NCI-H1105 (cell line): Measurements from ENCODE around the gene CACNB2.
"Not testable (repeated sequence)": the region's sequence is repeated elsewhere in the genome, so short reads cannot be mapped to it uniquely, and the experiment has no call there.

ENCODE experiments used
- DNase-seq: peaks from one replicate; lab custom pipeline; 2025; lab: John Stamatoyannopoulos, UW

CACNB2 gene

DNA sequence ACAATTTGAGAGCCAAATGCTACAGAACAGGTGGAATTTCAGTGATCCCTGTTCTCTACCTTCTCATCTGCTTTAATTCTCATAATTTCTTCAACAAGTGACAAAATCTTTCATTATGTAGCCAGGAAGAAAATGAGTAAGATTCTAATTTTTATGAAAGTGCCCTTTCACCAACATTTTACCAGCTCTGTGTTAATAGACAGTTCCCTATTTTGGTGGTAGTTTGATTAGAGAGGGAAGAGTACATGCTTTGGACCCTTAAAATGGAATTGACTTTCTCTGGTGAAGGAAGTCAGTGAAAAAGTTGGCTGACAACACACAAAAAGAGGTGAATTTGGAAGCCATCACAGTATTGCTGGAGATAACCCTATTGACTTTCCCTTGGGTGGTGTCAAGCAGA, 61.7 kb downstream of the CACNB2 start:
- no peak for DNase-seq

- no peak for DNase-seq
These were observed 62.6 kb downstream of the CACNB2 start for GRCh38 chr10:18202680-18203460.

GRCh38 chr10:18203471-18203870, 63.2 kb downstream of the CACNB2 start:
- no peak for DNase-seq

- no peak for DNase-seq
These were observed 64.0 kb downstream of the CACNB2 start for GRCh38 chr10:18204039-18204835.

GRCh38 chr10:18205098-18205834, 65.0 kb downstream of the CACNB2 start:
- no peak for DNase-seq

GRCh38 chr10:18208186-18208585, 68.0 kb downstream of the CACNB2 start:
- DNase-seq: not testable (repeated sequence)

- DNase-seq: no peak
These were observed 69.0 kb downstream of the CACNB2 start for GRCh38 chr10:18209241-18209640.

GRCh38 chr10:18210711-18211110, 70.5 kb downstream of the CACNB2 start:
- DNase-seq: no peak

DNA sequence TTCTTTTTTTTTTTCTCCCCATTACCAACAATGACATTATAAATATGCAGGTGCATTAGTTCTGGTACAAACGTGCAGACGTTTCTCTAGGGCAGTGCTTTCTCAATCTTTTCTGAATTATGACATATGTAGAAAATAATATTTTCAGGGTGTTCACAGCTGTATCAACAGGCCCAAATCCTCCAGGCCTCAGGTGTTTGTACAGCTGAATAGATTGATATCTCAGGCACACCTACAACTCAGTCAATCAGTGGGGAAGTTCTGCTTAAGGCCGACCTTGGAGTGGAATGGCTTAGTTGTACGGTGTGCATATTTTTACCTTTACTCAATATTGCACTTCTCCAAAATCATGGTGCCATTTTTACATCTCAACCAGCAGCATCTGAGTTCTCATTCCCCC, 71.6 kb downstream of the CACNB2 start:
- no peak for DNase-seq

DNA sequence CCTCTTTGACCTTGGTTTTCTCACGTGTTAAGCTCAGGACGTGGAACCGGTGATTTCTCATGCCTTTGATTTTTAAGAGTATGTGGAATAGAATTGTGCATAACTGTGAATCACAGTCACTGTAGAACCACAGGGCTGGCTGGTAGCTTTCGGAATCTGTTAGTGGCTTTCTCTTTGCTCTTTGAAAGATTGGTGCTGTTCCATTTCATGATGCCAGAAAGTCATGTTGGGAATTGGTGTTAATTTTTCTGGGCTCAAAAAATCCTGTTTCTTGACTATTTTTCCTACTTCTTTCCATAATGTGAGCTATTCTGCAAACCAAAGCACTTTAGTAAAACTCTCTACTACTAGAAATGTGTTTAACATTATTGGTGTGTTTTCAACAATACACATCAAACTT, 73.0 kb downstream of the CACNB2 start:
- DNase-seq: no peak

GRCh38 chr10:18214691-18215563, 74.7 kb downstream of the CACNB2 start:
- DNase-seq: no peak

DNA sequence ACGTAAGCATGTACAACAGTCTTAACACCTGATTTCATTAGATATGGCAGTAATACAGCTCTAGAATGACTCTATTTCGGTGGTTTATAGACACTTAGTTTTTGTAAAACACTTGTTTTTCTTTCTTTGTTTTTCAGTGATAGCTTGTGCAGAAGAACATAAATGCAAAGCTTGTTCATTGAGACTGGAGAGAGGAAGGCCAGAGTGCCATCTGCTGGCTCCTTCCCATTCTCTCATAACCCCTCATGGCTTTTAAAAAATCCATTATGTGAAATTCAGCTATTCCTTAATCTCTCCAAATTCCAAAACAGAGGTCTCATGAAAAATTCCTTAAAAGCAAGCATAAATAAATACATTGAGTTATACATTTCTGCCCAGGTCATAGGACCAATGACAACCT, 76.3 kb downstream of the CACNB2 start:
- DNase-seq: no peak

DNA sequence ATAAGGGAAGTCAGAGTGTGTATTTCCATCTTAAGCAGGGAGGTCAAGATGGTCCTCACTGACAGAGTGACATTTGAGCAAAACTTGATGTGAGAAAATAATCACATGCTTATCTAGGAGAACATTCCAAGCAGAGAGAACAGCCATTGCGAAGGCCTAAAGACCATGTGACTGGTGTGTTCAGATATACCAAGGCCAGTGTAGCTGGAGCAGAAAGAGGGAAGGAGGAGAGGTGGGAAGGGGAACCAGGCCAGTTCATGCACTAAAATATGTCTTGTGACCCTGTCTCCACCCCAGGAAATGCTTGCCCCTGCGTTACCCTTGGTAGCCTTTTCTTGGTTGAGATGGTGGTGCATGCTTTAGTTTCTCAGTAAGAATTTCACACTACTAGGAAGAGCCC, 77.4 kb downstream of the CACNB2 start:
- no peak for DNase-seq

GRCh38 chr10:18219146-18219545, 78.9 kb downstream of the CACNB2 start:
- DNase-seq: no peak

- no peak for DNase-seq
These were observed 80.9 kb downstream of the CACNB2 start for GRCh38 chr10:18221123-18221522.

DNA sequence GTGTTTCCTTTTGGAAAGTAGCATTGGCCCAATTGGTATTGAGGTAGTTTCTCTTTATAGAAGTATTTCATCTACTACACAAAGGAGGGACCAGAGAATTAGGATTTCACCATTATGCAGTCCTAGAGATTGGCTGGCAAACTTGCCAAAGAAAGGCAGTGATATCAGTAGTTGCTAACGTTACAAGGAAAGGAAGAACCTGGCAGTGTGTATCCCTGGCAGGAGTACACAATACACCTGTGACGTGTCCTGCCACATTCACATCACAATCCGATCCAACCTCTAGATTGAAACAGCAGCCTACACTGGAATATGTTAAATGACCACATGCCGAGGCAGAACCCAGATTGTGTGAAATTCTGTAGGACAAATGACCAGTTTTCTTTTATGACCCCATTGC, 81.7 kb downstream of the CACNB2 start:
- no peak for DNase-seq

DNA sequence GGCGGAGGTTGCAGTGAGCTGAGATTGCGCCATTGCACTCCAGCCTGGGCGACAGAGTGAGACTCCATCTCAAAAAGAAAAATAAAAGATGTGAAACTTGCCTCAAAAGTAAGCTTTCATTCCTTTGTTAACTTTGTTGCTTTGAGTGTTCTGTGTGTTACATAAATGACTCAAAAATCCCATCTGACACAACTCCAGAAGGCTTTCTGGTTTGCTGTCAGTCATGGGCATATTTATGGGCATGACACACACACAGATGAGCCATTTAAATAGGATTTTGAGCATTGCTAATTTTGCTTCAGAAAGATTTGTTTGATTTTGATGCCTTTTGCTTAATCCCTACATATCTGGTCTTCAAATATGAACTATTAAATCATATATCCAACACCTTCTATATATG, 82.6 kb downstream of the CACNB2 start:
- no peak for DNase-seq

DNA sequence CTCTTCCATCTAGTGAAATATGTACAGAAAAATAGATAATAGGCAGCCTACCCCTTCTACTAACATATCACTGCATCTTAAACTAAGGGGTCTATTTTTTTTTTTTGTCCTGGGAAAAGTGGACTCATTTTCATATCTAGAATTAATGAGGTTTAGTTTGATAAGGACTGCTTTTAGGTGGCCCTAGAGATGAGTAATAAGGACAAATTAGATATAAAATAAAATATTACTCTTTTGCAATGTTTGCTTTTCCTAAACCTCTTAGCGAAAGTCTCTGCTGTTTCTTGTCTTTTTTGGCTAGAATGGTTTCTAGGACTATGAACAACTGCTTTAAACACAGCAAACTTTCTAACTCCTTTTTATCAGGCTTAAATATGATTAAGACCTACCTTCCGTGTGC, 83.7 kb downstream of the CACNB2 start:
- DNase-seq: no peak

DNA sequence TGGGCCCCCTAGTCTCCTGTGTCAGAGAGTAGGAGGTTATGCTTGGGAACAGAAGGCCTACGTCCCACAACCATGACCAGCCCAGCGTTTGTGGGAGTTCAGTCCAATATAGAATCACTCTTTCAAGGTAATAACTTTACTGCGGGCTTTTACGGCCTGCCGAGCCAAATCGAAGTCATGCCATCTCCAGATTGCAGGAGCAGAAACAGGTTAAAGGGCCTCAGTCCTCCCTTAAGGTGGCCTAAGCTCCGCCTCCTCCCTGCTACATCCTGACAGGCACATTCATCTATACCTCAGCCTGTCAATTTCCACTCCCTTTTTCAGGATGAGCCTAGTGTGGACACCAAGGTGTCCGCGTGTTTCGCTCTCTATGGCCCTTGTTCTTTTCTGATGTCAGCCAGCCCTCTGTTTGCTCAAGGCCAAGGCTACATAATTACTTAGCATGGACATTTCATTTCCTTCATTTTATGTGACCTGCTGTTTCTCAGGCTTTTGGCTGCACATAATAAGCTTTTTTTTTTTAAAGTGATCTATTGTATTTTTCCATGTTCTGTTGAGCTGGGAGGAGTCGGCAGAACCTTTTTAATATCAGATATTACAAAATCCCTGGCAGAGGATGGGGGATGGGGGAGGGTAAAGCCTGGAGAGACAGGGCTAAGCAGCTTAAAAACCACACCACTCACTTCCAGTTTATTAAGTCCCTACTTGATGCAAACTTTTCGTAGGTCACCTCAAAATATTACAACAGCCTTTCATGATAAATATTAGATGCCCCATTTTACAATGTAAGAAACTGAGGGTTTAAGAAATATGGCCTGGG, 84.6 kb downstream of the CACNB2 start:
- no peak for DNase-seq

GRCh38 chr10:18226336-18226735, 86.1 kb downstream of the CACNB2 start:
- no peak for DNase-seq

DNA sequence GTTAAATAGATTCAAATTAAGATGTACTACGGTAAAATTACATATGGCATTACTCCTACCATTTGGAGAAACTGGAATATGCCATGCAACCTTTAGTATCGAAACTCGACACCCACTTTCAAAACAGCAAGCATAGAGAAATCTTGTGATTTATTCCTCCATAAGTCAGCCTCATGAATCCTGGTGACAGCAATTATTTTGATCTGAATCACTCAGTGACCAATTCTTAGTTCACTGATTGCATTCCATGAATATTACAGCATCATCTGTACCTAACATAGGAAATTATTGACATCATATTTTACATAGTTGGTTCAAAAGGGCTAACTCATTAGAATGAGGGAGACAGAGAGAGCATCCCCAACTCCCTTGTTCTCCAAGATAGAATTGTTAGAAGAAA, 89.6 kb downstream of the CACNB2 start:
- DNase-seq: no peak
